Kasumi-1 (cell line): ENCODE data around the gene LOC128125822.
"Not testable (repeated sequence)": the region's sequence is repeated elsewhere in the genome, so short reads cannot be mapped to it uniquely, and the experiment has no call there.

ENCODE experiments used
- DNase-seq, 2 experiments: peaks; one replicate each; lab custom pipeline; 2025; lab: John Stamatoyannopoulos, UW

The LOC128125822 gene

GRCh38 chr6:63572044-63572746 lies at the start of gene LOC128125822, which contains the start of gene PTP4A1:
Gene LOC128125822, plus strand, starts transcription at chr6:63572480.
Gene PTP4A1, plus strand, starts transcription at chr6:63572480. Its CDS starts 4,401 bp downstream, at chr6:63576881.
- peak; percentile 90 to 93 for DNase-seq

- not testable (repeated sequence) for DNase-seq
Observed at GRCh38 chr6:63522911-63523287, 49.4 kb upstream of the LOC128125822 start.

GRCh38 chr6:63523630-63524029 lies 48.6 kb upstream of the LOC128125822 start:
- DNase-seq = no peak

GRCh38 chr6:63525186-63525878 lies 46.9 kb upstream of the LOC128125822 start:
- no peak for DNase-seq

- no peak for DNase-seq
Observed at GRCh38 chr6:63526931-63527330, 45.3 kb upstream of the LOC128125822 start.

GRCh38 chr6:63527658-63528514 lies 44.4 kb upstream of the LOC128125822 start:
- DNase-seq = no peak

GRCh38 chr6:63529498-63529897 lies 42.8 kb upstream of the LOC128125822 start:
- DNase-seq = no peak

- DNase-seq = no peak
Observed at GRCh38 chr6:63530182-63530581, 42.1 kb upstream of the LOC128125822 start.

GRCh38 chr6:63530991-63531390 lies 41.3 kb upstream of the LOC128125822 start:
- no peak for DNase-seq

- no peak for DNase-seq
Observed at GRCh38 chr6:63533026-63533425, 39.3 kb upstream of the LOC128125822 start.

- no peak for DNase-seq
Observed at GRCh38 chr6:63533952-63534351, 38.3 kb upstream of the LOC128125822 start.

- no peak for DNase-seq
Observed at GRCh38 chr6:63537201-63537958, 34.9 kb upstream of the LOC128125822 start.

GRCh38 chr6:63537959-63538300 lies 34.4 kb upstream of the LOC128125822 start:
- no peak for DNase-seq

- no peak for DNase-seq
Observed at GRCh38 chr6:63538550-63538949, 33.7 kb upstream of the LOC128125822 start.

GRCh38 chr6:63543001-63543400 lies 29.3 kb upstream of the LOC128125822 start:
- DNase-seq = no peak

- DNase-seq = no peak
Observed at GRCh38 chr6:63543982-63544381, 28.3 kb upstream of the LOC128125822 start.

- no peak for DNase-seq
Observed at GRCh38 chr6:63546236-63546635, 26.0 kb upstream of the LOC128125822 start.

- DNase-seq = no peak
Observed at GRCh38 chr6:63546697-63547096, 25.6 kb upstream of the LOC128125822 start.

- no peak for DNase-seq
Observed at GRCh38 chr6:63549076-63549475, 23.2 kb upstream of the LOC128125822 start.

GRCh38 chr6:63553208-63553607 lies 19.1 kb upstream of the LOC128125822 start:
- no peak for DNase-seq

- no peak for DNase-seq
Observed at GRCh38 chr6:63553900-63554299, 18.4 kb upstream of the LOC128125822 start.

- no peak for DNase-seq
Observed at GRCh38 chr6:63554782-63555181, 17.5 kb upstream of the LOC128125822 start.
